Measurements from ENCODE around the gene YWHAB.
"Not testable (repeated sequence)": the region's sequence is repeated elsewhere in the genome, so short reads cannot be mapped to it uniquely, and the experiment has no call there.

YWHAB gene

GRCh38 chr20:44864493-44864892 is 21.0 kb upstream of the YWHAB start:
- not testable (repeated sequence) for FAIRE-seq

GRCh38 chr20:44866703-44867335 is 18.7 kb upstream of the YWHAB start:
- FAIRE-seq (no peak), DNase-seq (ENCODE audit: extremely low spot score, insufficient read length, low read depth) (no peak)

More at GRCh38 chr20:44864493-44864892, 21.0 kb upstream of the YWHAB start:
- not testable (repeated sequence) for DNase-seq (ENCODE audit: extremely low spot score, insufficient read length, low read depth)

DNA sequence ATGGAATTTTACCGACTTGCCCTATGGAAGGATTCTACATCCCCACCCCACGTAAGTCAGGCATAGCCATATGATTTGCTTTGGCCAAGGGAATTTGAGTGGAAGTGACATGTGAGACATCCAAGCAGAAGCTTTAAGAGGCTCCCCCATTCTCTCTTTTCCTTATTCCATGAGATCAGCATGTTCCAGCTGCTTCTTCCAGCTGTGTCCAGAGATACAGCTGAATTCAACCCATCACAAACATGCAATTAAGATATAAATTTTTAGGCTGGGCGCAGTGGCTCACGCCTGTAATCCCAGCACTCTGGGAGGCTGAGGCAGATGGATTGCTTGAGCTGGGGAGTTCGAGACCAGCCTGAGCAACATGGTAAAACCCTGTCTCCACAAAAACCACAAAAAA is 16.0 kb upstream of the YWHAB start:
- DNase-seq (ENCODE audit: extremely low spot score, insufficient read length, low read depth), result no peak
- no peak for FAIRE-seq

- not testable (repeated sequence) for FAIRE-seq; DNase-seq (ENCODE audit: extremely low spot score, insufficient read length, low read depth)
Measured at GRCh38 chr20:44882360-44882759, 3.1 kb upstream of the YWHAB start.

GRCh38 chr20:44883214-44883902 is 2.1 kb upstream of the YWHAB start:
- DNase-seq (ENCODE audit: extremely low spot score, insufficient read length, low read depth), result no peak
- no peak for FAIRE-seq

DNA sequence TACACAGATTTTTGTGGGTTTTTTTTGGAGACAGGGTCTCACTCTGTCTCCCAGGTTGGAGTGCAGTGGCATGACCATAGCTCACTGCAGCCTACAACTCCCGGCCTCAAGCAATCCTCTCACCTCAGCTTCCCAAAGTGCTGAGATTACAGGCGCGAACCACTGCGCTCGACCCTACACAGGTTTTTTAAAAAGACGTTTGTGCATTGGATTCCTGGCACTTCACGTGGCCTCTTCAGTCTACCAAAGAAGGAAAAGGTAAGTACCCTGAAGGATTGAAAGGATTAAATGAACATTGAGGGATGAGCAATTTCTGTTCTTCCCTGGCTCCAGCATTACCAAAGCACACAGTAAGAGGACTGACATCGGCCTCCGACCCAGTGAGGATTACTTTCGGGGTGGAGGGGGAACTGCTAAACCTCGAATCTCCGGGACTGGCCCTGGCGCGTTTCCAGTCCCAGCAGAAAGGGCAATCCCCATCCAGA is 556 bp upstream of the YWHAB start:
- FAIRE-seq, result no peak
- no peak for DNase-seq (ENCODE audit: extremely low spot score, insufficient read length, low read depth)

GRCh38 chr20:44886266-44886651 is 754 bp downstream of the YWHAB start:
- DNase-seq (ENCODE audit: extremely low spot score, insufficient read length, low read depth), result no peak
- FAIRE-seq, result no peak

DNA sequence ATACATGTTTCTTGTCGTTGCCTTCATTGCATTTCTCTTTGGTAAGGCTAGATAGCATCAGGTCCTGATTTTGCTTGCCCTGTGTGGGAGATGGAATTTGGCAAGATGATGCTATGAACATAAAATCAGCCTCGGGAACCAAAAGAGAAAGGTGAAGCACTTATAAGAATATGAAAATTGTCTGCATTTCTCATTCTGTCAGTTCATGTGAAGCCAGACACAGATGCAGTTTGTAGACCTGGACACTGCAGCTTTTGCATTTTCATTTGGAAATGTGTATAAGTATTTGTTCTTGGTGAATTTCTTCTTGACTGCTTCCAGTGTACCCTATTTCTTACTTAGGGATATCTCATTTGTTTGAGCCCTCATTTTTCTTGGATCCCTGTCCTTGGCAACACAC is 1.3 kb downstream of the YWHAB start:
- FAIRE-seq (no peak), DNase-seq (ENCODE audit: extremely low spot score, insufficient read length, low read depth) (no peak)

GRCh38 chr20:44887466-44887865 is 2.0 kb downstream of the YWHAB start:
- FAIRE-seq (no peak), DNase-seq (ENCODE audit: extremely low spot score, insufficient read length, low read depth) (no peak)

DNA sequence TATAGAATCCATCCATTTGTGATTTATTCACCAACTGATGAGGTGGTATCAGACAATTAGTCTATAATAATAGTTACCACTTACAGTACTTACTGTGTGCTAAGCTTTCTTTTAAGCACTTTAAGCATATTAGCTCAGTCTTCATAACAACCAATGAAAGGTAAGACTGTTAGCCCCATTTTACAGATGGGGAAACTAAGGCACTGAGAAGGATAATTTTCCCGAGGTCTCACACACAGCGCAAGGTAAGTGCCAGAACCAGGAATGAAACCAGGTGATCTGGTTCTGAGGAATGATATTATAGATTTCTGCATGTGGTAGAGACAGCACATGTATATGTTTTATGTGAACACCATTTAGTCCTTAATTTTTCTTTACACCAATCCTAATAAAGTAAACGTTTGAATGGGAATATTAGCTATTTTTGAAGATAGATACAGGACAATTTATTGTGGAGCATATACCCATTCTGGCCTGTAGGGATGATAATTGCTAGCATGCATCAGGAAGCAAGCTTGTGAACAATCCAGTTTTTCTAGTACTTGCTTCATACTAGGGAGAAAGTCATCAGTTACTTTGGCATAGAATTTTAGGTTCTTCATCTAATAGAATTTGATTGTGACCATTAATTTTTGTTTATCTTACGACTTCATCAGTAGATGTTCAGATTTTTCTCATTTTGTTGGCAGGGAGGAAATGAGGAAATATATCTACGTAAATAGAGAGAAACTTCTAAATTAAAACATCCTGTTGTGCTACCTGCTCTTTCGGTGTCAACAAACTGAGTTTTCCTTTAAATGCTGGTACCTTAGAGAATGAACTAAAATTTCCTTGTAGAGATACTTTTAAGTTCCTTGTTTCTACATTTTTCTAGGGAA is 3.0 kb downstream of the YWHAB start:
- peak; percentile 21 for FAIRE-seq
- DNase-seq (ENCODE audit: extremely low spot score, insufficient read length, low read depth), result no peak

DNA sequence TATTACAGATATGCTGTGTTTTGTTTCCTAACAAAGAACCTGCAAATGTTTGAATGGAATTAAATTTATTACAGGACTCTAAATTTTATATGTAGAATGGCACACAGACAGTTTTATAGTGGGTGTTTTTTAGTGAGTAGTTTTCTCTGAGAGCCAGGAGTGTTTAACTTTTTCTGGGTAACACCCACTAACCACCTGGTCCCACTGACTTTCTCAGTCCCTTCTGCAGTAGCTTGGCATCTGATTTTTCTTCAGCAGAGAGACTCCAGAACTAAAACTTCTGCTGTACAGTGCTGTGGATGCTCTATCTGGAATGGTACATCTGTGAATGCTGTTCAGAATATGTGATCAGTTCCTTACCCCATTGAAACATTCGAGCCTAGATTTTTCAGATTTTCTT is 6.3 kb downstream of the YWHAB start:
- FAIRE-seq, result no peak
- DNase-seq (ENCODE audit: extremely low spot score, insufficient read length, low read depth), result no peak

DNA sequence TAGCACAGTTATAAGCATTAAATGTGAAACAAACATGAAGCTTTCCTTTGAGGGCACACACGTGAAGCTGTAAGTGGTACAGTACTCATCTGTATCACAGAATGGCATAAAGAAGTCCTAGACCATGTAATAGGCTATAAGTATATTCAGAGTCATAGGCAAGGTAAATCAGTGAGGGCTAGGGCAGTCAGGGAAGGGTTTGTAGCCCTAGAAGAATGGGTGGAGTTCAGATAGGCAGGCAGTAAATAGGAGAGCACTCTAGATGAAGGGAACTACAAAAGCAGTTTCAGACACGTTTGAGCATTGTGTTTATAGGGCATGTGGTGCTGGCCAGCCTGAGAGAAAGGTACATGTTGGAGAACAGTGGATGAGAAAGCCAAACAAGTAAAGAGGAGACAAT is 9.5 kb downstream of the YWHAB start:
- FAIRE-seq, result no peak
- DNase-seq (ENCODE audit: extremely low spot score, insufficient read length, low read depth), result no peak

DNA sequence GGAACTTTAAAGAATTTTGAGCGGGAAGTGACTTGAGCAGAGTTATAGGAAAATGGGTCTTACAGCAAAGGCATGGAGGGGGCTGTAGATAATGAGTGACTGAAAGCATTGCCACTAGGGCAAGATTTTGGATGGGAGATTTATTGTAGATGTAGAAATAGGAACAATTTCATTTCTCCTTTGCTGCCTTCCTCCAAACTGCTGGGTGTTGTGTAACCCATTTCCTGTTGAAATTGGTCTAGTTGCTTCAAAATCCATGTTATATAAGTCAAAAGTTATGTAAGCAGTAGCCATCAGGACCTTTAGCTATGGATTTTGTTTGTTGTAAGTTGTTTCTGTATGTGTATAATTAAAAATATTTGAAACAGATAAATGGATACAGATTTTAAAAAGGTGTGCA is 11.1 kb downstream of the YWHAB start:
- no peak for FAIRE-seq
- no peak for DNase-seq (ENCODE audit: extremely low spot score, insufficient read length, low read depth)

GRCh38 chr20:44897133-44897532 is 11.6 kb downstream of the YWHAB start:
- FAIRE-seq, result no peak

GRCh38 chr20:44900231-44900854 is 14.8 kb downstream of the YWHAB start:
- DNase-seq (ENCODE audit: extremely low spot score, insufficient read length, low read depth), result no peak
- FAIRE-seq, result no peak

More at GRCh38 chr20:44897133-44897532, 11.6 kb downstream of the YWHAB start:
- DNase-seq (ENCODE audit: extremely low spot score, insufficient read length, low read depth), result no peak

GRCh38 chr20:44901974-44902373 is 16.5 kb downstream of the YWHAB start:
- DNase-seq (ENCODE audit: extremely low spot score, insufficient read length, low read depth) (no peak), FAIRE-seq (no peak)

DNA sequence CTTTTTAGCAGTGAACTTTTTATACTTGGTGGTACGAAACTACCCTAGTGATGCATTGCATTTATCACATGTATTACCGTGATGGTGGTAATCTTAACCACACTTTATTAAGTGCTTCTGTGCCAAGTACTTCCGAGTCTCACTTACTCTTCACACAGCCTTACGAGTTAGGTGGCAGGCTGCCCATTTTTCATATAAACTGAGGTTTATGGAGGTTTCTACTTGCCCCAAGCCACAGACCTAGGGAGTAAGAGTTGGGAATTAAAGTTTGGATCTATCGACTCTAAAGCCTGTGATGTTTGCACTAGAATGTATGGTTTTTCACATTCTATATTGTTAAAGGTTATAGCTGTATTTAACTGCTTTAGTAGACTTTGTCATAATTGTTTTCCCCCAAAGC is 18.9 kb downstream of the YWHAB start:
- DNase-seq (ENCODE audit: extremely low spot score, insufficient read length, low read depth), result no peak
- no peak for FAIRE-seq

GRCh38 chr20:44908987-44909871 is 23.7 kb downstream of the YWHAB start:
- DNase-seq (ENCODE audit: extremely low spot score, insufficient read length, low read depth), result no peak
- no peak for FAIRE-seq

Data from GM18507 (cell line).